Sigmoid colon (tissue), 7 donors: ENCODE measurements around the gene OPRL1. TPM values are rescaled to one million over a fixed set of nuclear protein-coding genes. Genes with fewer than 3 reads are reported as not detected.

Experiments used
- DNase-seq: peaks from one replicate; pipeline ENCODE4 v3.0.0-alpha.2; 2019
- H3K27ac ChIP-seq, 4 donors: fragments of 200-600 bp; sonication (generic); one replicate each; pipeline ENCODE4 v1.5.1; 2016 to 2019; ENCODE audit warnings: mild to moderate bottlenecking in 1 of 4
- H3K27me3 ChIP-seq, 3 donors: fragments of 200-600 bp; sonication (generic); one replicate each; pipeline ENCODE4 v1.5.1; 2019; ENCODE audit warnings: mild to moderate bottlenecking in 1 of 3
- H3K36me3 ChIP-seq, 4 donors: fragments of 200-600 bp; sonication (generic); one replicate each; pipeline ENCODE4 v1.5.1; 2016 to 2019
- H3K4me1 ChIP-seq, 4 donors: fragments of 200-600 bp; sonication (generic); one replicate each; pipeline ENCODE4 v1.5.1; 2017 to 2019
- H3K4me3 ChIP-seq, 4 donors: fragments of 200-600 bp; sonication (generic); one replicate each; pipeline ENCODE4 v1.5.1; 2017 to 2019; ENCODE audit warnings: mild to moderate bottlenecking in 2 of 4, moderate library complexity in 1 of 4
- H3K9me3 ChIP-seq, 4 donors: fragments of 200-600 bp in 3 of 4; sonication (generic) in 3 of 4; one replicate each; pipeline versions ENCODE4 v1.5.1 to v1.6.1; 2013 to 2019
- EP300 ChIP-seq, 4 donors: sonication (generic); formaldehyde crosslinking; IDR thresholded peaks; one replicate each; pipeline ENCODE4 v1.6.1; 2017; ENCODE audit warnings: antibody characterized with exemption in 4 of 4
- POLR2A ChIP-seq, 2 donors: fragments of 450-650 bp; IDR thresholded peaks; one replicate each; pipeline ENCODE4 v1.6.1; 2016; ENCODE audit warnings: antibody characterized with exemption in 2 of 2, mild to moderate bottlenecking in 2 of 2, moderate library complexity in 2 of 2
- POLR2AphosphoS5 ChIP-seq, 4 donors: sonication (generic); formaldehyde crosslinking; IDR thresholded peaks; one replicate each; pipeline ENCODE4 v1.6.1; 2017; ENCODE audit warnings: antibody characterized with exemption in 4 of 4
- WGBS, 2 donors: extraction: QIAGEN DNeasy Blood & Tissue Kit; methylation state at CpG; one replicate each; pipeline ENCODE4 v1.1.7; 2013; 5-methylcytosine and 5-hydroxymethylcytosine counted together
- intact Hi-C: fragments of 100-400 bp; cut with DNase I; formaldehyde crosslinking; loops from one replicate; pipeline ENCODE4 v1.15.1; 2023
- polyA plus RNA-seq, 3 donors: library from polyadenylated mRNA; stranded (reverse); fragments of 200-250 nt; gene quantifications; one replicate each; pipeline ENCODE4 v1.2.3, GENCODE V29; 2013
- total RNA-seq, 4 donors: library from RNA; depleted of rRNA; stranded (reverse); fragments of >200 nt; gene quantifications; one replicate each; pipeline ENCODE4 v1.1.0, GENCODE V29; 2016
- TF ChIP-seq, protein P1 (sequence below), 4 experiments: fragments of 450-650 bp in 3 of 4; fragments of 200-600 bp in 1 of 4; IDR thresholded peaks; one replicate each; pipeline ENCODE4 v1.5.1; 2016 to 2019; ENCODE audit warnings: antibody characterized with exemption in 4 of 4, mild to moderate bottlenecking in 3 of 4, moderate library complexity in 2 of 4
- donor health status: healthy with polysubstance abuse.
- donor health status: Bipolar disorder and iron deficiency.
- donor health status: healthy.

The OPRL1 gene
- total and polyA plus RNA-seq, 7 donors, result under 0.01 to 2.2 (median 0.89) TPM; not detected in 1

- 7 to 21% methylated on average over 17 of the region's 17 CpGs for whole genome bisulfite sequencing, 2 donors
- intact Hi-C loops, result loop anchor here (2.0 kb wide), 1 partner anchor 81 kb away; no protein-coding TSS in a partner anchor
- Histone ChIP-seq H3K36me3 (peaks cover 0 to 11% (median 0%) of the 10 kb centered on the region in 4 donors), H3K27me3 (peaks cover 44 to 81% (median 74%) of the 10 kb centered on the region in 3 donors), H3K27ac (peak overlapping the region in 1 of 4 donors; percentile 0), H3K4me1 (peaks cover 0 to 40% (median 33%) of the 10 kb centered on the region in 4 donors), H3K4me3 (peak overlapping the region in 3 of 4 donors; percentile 42 to 54 (median 52)), H3K9me3 (no peaks in the 10 kb centered on the region)
- TF ChIP-seq POLR2A (IDR thresholded peaks at IDR 0.05) (no peak), EP300 (IDR thresholded peaks at IDR 0.05) (no peak), POLR2AphosphoS5 (IDR thresholded peaks at IDR 0.05) (no peak)
- TF ChIP-seq, protein P1, sequence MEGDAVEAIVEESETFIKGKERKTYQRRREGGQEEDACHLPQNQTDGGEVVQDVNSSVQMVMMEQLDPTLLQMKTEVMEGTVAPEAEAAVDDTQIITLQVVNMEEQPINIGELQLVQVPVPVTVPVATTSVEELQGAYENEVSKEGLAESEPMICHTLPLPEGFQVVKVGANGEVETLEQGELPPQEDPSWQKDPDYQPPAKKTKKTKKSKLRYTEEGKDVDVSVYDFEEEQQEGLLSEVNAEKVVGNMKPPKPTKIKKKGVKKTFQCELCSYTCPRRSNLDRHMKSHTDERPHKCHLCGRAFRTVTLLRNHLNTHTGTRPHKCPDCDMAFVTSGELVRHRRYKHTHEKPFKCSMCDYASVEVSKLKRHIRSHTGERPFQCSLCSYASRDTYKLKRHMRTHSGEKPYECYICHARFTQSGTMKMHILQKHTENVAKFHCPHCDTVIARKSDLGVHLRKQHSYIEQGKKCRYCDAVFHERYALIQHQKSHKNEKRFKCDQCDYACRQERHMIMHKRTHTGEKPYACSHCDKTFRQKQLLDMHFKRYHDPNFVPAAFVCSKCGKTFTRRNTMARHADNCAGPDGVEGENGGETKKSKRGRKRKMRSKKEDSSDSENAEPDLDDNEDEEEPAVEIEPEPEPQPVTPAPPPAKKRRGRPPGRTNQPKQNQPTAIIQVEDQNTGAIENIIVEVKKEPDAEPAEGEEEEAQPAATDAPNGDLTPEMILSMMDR (IDR thresholded peaks at IDR 0.05), result no peak
- no peak for DNase-seq
Measured at GRCh38 chr20:64039293-64040160, 40.4 kb upstream of the OPRL1 start.

DNA sequence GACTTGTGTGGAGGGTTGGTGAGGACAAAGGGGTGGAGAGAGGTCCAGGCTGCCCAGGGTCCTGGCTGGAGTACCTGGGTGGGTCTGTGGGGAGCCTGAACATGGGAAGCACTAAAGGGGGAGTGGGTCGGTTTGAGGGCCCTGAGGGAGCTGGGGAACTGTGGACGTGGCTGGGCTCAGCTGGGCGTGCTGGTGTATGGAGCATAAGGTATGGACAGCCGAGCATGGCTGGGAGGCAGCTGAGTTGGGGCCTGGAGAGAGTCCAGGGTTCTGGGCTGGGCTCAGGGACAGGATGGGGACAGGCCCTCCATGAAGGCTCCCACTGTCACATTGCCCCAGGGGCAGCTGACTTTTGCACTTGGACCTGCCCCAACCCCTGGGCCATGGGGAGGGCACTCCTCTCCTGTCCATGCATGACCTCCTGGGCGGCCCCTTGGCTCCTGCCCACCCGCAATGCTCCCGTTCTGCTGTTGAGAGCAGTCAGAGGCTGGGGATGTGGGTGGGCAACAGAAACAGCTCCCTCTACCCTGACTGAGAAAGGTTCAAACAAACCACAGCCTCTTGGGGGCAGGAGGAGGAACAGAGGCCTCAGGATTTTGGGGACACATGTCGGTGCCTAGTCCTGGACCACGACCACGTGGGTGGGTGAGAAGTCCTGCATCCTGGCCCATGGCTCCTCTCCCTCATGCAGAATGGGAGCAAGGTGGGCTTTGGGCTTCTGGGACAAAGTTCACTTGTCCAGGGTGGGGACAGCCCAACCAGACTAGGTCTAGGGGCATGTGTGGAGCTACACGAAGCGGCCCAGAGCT lies 39.4 kb upstream of the OPRL1 start:
- H3K4me3 ChIP-seq, result no peak overlapping the region
- peaks cover 0 to 2% (median 0%) of the 10 kb centered on the region in 4 donors for H3K36me3 ChIP-seq
- no peaks in the 10 kb centered on the region for H3K9me3 ChIP-seq
- intact Hi-C loops, result no loop called here
- no peak for DNase-seq
- TF ChIP-seq POLR2AphosphoS5 (IDR thresholded peaks at IDR 0.05) (no peak), POLR2A (IDR thresholded peaks at IDR 0.05) (no peak), EP300 (IDR thresholded peaks at IDR 0.05) (no peak)
- TF ChIP-seq, protein P1 (IDR thresholded peaks at IDR 0.05), result no peak
- H3K27me3 ChIP-seq, result peaks cover 44 to 90% (median 84%) of the 10 kb centered on the region in 3 donors
- H3K27ac ChIP-seq, result peak overlapping the region in 1 of 4 donors; percentile 12
- H3K4me1 ChIP-seq, result peaks cover 0 to 40% (median 33%) of the 10 kb centered on the region in 4 donors
- 70 to 72% methylated on average over 12 of the region's 12 CpGs for WGBS, 2 donors

- H3K27me3 ChIP-seq, result peaks cover 44 to 98% (median 91%) of the 10 kb centered on the region in 3 donors
- WGBS, 2 donors, result 53 to 59% methylated on average over 15 of the region's 15 CpGs
- peaks cover 0 to 40% (median 33%) of the 10 kb centered on the region in 4 donors for H3K4me1 ChIP-seq
- intact Hi-C loops, result no loop called here
- no peaks in the 10 kb centered on the region for H3K36me3 ChIP-seq
- no peak for DNase-seq
- H3K9me3 ChIP-seq, result no peaks in the 10 kb centered on the region
- peak overlapping the region in 1 of 4 donors; percentile 45 for H3K4me3 ChIP-seq
- H3K27ac ChIP-seq, result peak overlapping the region in 3 of 4 donors; percentile 48 to 69 (median 51)
- TF ChIP-seq POLR2A (IDR thresholded peaks at IDR 0.05), result no peak
- TF ChIP-seq, protein P1 (IDR thresholded peaks at IDR 0.05), result no peak
- no peak for TF ChIP-seq POLR2AphosphoS5 (IDR thresholded peaks at IDR 0.05)
- no peak for TF ChIP-seq EP300 (IDR thresholded peaks at IDR 0.05)
Measured at GRCh38 chr20:64041040-64041780, 38.7 kb upstream of the OPRL1 start.

DNA sequence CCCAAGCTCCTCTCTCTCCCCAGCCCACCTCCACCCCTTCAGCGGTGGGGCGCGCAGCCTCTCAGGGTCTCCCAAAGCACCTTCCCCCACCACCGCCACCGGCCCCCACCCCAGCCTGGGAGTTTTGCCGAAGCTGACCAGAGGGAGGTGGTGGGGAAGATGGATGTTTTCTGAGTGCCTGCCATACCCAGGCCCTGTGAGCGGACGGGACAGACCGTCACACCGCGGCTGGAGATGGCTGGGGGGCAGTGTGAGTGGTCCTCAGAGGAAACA lies 38.2 kb upstream of the OPRL1 start:
- peak overlapping the region in 2 of 4 donors; percentile 39 to 45 for H3K4me3 ChIP-seq
- H3K9me3 ChIP-seq, result no peaks in the 10 kb centered on the region
- DNase-seq, result no peak
- TF ChIP-seq EP300 (IDR thresholded peaks at IDR 0.05), result no peak
- TF ChIP-seq, protein P1 (IDR thresholded peaks at IDR 0.05), result no peak
- TF ChIP-seq POLR2AphosphoS5 (IDR thresholded peaks at IDR 0.05), result no peak
- no peak for TF ChIP-seq POLR2A (IDR thresholded peaks at IDR 0.05)
- peak overlapping the region in 3 of 4 donors; percentile 48 to 69 (median 51) for H3K27ac ChIP-seq
- WGBS, 2 donors, result 15 to 45% methylated on average over 11 of the region's 11 CpGs
- H3K27me3 ChIP-seq, result peaks cover 44 to 99% (median 90%) of the 10 kb centered on the region in 3 donors
- intact Hi-C loops, result no loop called here
- peaks cover 0 to 40% (median 33%) of the 10 kb centered on the region in 4 donors for H3K4me1 ChIP-seq
- no peaks in the 10 kb centered on the region for H3K36me3 ChIP-seq
